ENCODE results near the gene OSER1.

DNA sequence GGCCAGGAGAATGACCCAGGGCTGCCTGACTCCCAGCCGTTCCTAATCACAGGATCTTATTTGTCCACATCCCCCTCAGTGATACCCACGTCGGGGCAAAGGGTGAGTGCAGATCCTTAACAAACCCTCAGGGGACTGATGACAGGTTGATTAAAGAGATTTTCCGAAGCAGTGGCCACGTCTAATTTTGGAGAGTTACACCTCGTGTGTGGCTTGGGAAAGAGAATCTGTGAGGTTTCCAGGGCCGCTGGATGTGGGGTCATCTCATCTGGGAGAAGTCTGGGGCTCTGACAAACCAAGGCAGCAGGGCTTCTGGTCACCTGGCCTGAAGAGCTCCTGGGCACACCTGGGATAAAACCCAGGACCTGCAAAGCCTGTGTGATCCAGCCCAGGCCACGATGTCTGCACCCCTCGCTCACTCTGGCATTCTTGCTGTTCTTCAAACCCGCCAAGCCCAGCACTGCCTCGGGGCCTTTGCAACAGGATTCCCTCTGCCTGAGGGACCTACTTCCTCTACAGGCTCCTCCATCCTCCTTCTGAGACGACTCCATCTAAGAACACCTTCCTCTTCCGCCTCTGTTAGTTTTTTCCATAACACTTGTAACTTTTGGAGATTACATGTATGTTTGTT lies 28.3 kb downstream of the OSER1 start:
- TF ChIP-seq CTCF (IDR thresholded peaks at IDR 0.05; ENCODE audit: low read depth, low read length, poor library complexity, severe bottlenecking) (no peak), EZH2phosphoT487 (IDR thresholded peaks at IDR 0.05; ENCODE audit: borderline replicate concordance, low read length) (no peak)
